ENCODE results near the gene TCF4.

The TCF4 gene

GRCh38 chr18:55317324-55317723 lies 270.7 kb downstream of the TCF4 start:
- no peak for DNase-seq

GRCh38 chr18:55316486-55317184 lies 271.4 kb downstream of the TCF4 start:
- no peak for DNase-seq

GRCh38 chr18:55314615-55315237 lies 273.3 kb downstream of the TCF4 start:
- DNase-seq: no peak

GRCh38 chr18:55314031-55314430 lies 274.0 kb downstream of the TCF4 start:
- DNase-seq: no peak

GRCh38 chr18:55310863-55311262 lies 277.1 kb downstream of the TCF4 start:
- no peak for DNase-seq

- no peak for DNase-seq
Observed at GRCh38 chr18:55310044-55310676, 277.8 kb downstream of the TCF4 start.

GRCh38 chr18:55309249-55309648 lies 278.7 kb downstream of the TCF4 start:
- DNase-seq: no peak

- DNase-seq: no peak
Observed at GRCh38 chr18:55307505-55307904, 280.5 kb downstream of the TCF4 start.

- DNase-seq: no peak
Observed at GRCh38 chr18:55306359-55307024, 281.5 kb downstream of the TCF4 start.

GRCh38 chr18:55302167-55302833 lies 285.7 kb downstream of the TCF4 start:
- DNase-seq: no peak

GRCh38 chr18:55301824-55302166 lies 286.2 kb downstream of the TCF4 start:
- no peak for DNase-seq

- no peak for DNase-seq
Observed at GRCh38 chr18:55300936-55301531, 287.0 kb downstream of the TCF4 start.

GRCh38 chr18:55300421-55300935 lies 287.5 kb downstream of the TCF4 start:
- DNase-seq: no peak

GRCh38 chr18:55296778-55297177 lies 291.2 kb downstream of the TCF4 start:
- no peak for DNase-seq

GRCh38 chr18:55296115-55296514 lies 291.9 kb downstream of the TCF4 start:
- DNase-seq: no peak

GRCh38 chr18:55290898-55291297 lies 297.1 kb downstream of the TCF4 start:
- DNase-seq: no peak

- DNase-seq: no peak
Observed at GRCh38 chr18:55289775-55290174, 298.2 kb downstream of the TCF4 start.

- no peak for DNase-seq
Observed at GRCh38 chr18:55289048-55289447, 298.9 kb downstream of the TCF4 start.

- no peak for DNase-seq
Observed at GRCh38 chr18:55287935-55288868, 299.8 kb downstream of the TCF4 start.

GRCh38 chr18:55287149-55287806 lies 300.7 kb downstream of the TCF4 start:
- DNase-seq: no peak

- DNase-seq: no peak
Observed at GRCh38 chr18:55286257-55286825, 301.7 kb downstream of the TCF4 start.
